GM12878 (cell line): Measurements from ENCODE around the gene SP110. TPM values are rescaled to one million over a fixed set of nuclear protein-coding genes. Genes with fewer than 3 reads are reported as not detected.

Experiments
- ATAC-seq: fragments of 200-7000 bp; cut with Tn5 transposase; 3 replicates; pipeline ENCODE4 v1.9.1; 2020; ENCODE audit warnings: mild to moderate bottlenecking, moderate library complexity
- BruUV-seq: library from RNA; stranded (reverse); fragments of 400-500 nt; replicated peaks from 2 replicates; lab custom pipeline; 2021; lab: Mats Ljungman, UMichigan
- CTCF ChIA-PET: fragments of 300-600 bp; sonication (Branson Sonifier 250); formaldehyde crosslinking; extraction: SDS; loops from one replicate; lab custom pipeline; 2021; ENCODE audit warnings: inconsistent platforms; lab: Yijun Ruan, JAX
- POLR2A ChIA-PET: fragments of 350-600 bp; formaldehyde crosslinking; extraction: SDS; loops from one replicate; lab custom pipeline; 2021; ENCODE audit warnings: inconsistent platforms; lab: Charles Lee
- RAD21 ChIA-PET: fragments of 300-600 bp; sonication (Branson Sonifier 250); formaldehyde crosslinking; loops from one replicate; lab custom pipeline; 2023; ENCODE audit warnings: antibody characterized with exemption; ENCODE audit not compliant: unreplicated experiment; lab: Charles Lee
- SMC1A ChIA-PET: fragments of 300-600 bp; sonication (Branson Sonifier 250); formaldehyde crosslinking; loops from one replicate; lab custom pipeline; 2023; ENCODE audit not compliant: unreplicated experiment, uncharacterized antibody; lab: Charles Lee
- DNase-seq: peaks from one replicate; pipeline ENCODE4 v3.0.0-alpha.2; 2011; ENCODE audit warnings: low read depth, low spot score
- FAIRE-seq: peaks from 3 replicates; lab custom pipeline; 2011; peaks lifted over from hg19 to GRCh38; lab: Jason Lieb, UNC
- H2AFZ ChIP-seq: 2 replicates; pipeline ENCODE4 v1.6.0; 2011; ENCODE audit warnings: low read depth, low read length, control low read depth; ENCODE audit not compliant: control insufficient read depth
- H3K27ac ChIP-seq: 2 replicates; pipeline ENCODE4 v1.5.1; 2011; ENCODE audit warnings: control low read depth; ENCODE audit not compliant: control insufficient read depth, insufficient read depth
- H3K27me3 ChIP-seq, 2 experiments: replicated peaks in 1 of 2; 2 replicates each; pipeline versions ENCODE4 v1.6.0 to v1.6.1; 2011; ENCODE audit warnings: low read length in 1 of 2; ENCODE audit not compliant: control insufficient read depth in 2 of 2, insufficient read depth in 2 of 2
- H3K36me3 ChIP-seq, 2 experiments: 2 replicates each; pipeline ENCODE4 v1.5.1; 2011; ENCODE audit warnings: low read length in 1 of 2; ENCODE audit not compliant: control insufficient read depth in 2 of 2, insufficient read depth in 2 of 2
- H3K4me1 ChIP-seq: 2 replicates; pipeline ENCODE4 v1.6.1; 2011; ENCODE audit warnings: mild to moderate bottlenecking, low read length, moderate library complexity, mixed read lengths; ENCODE audit not compliant: control insufficient read depth, insufficient read depth
- H3K4me2 ChIP-seq: 2 replicates; pipeline ENCODE4 v1.6.0; 2011; ENCODE audit warnings: control low read depth; ENCODE audit not compliant: control insufficient read depth, insufficient read depth
- H3K4me3 ChIP-seq: fragments of 200-600 bp; sonication (generic); 2 replicates; pipeline ENCODE4 v1.5.1; 2016
- H3K79me2 ChIP-seq: 2 replicates; pipeline ENCODE4 v1.6.0; 2011; ENCODE audit warnings: low read length; ENCODE audit not compliant: control insufficient read depth, insufficient read depth
- H3K9ac ChIP-seq: 2 replicates; pipeline ENCODE4 v1.8.0; 2011; ENCODE audit warnings: low read length, control low read depth, mixed read lengths; ENCODE audit not compliant: control insufficient read depth, insufficient read depth
- H3K9me3 ChIP-seq: replicated peaks from 3 replicates; pipeline ENCODE4 v1.5.1; 2011; ENCODE audit warnings: mild to moderate bottlenecking, low read length; ENCODE audit not compliant: control insufficient read depth, insufficient read depth
- H4K20me1 ChIP-seq: 2 replicates; pipeline ENCODE4 v1.6.0; 2011; ENCODE audit not compliant: control insufficient read depth, insufficient read depth
- BCL3 ChIP-seq: IDR thresholded peaks from 2 replicates; pipeline ENCODE4 v1.6.1; 2011; ENCODE audit warnings: borderline replicate concordance, low read depth, mild to moderate bottlenecking, moderate library complexity, low read length; ENCODE audit not compliant: insufficient read depth, poor library complexity, severe bottlenecking
- CBX5 ChIP-seq: sonication (generic); IDR thresholded peaks from 2 replicates; pipeline ENCODE4 v1.6.1; 2016; ENCODE audit warnings: low read depth, moderate library complexity, mild to moderate bottlenecking, inconsistent platforms
- EP300 ChIP-seq, 2 experiments: fragments of 150-350 bp in 1 of 2; IDR thresholded peaks; 2 replicates each; pipeline ENCODE4 v1.6.1; 2011 to 2012; ENCODE audit warnings: low read depth in 2 of 2, low read length in 2 of 2, borderline replicate concordance in 1 of 2, improper control_type of control experiment in 1 of 2, inconsistent platforms in 1 of 2; ENCODE audit not compliant: control insufficient read depth in 1 of 2
- ETV6 ChIP-seq, 2 experiments: fragments of 450-650 bp in 1 of 2; IDR thresholded peaks in 1 of 2; conservative IDR thresholded peaks in 1 of 2; 2 replicates each; pipeline ENCODE4 v1.6.1; 2014; ENCODE audit warnings: antibody characterized with exemption in 1 of 2, borderline replicate concordance in 1 of 2, low read depth in 1 of 2, mild to moderate bottlenecking in 1 of 2, moderate library complexity in 1 of 2
- EZH2 ChIP-seq: IDR thresholded peaks from 2 replicates; pipeline ENCODE4 v1.6.1; 2012; ENCODE audit warnings: low read depth, mild to moderate bottlenecking, control low read depth, inconsistent platforms, low read length, borderline replicate concordance; ENCODE audit not compliant: control insufficient read depth
- FOXM1 ChIP-seq: IDR thresholded peaks from 2 replicates; pipeline ENCODE4 v1.6.1; 2012; ENCODE audit warnings: low read depth, mild to moderate bottlenecking, inconsistent platforms, low read length, moderate library complexity
- HSF1 ChIP-seq: fragments of 150-350 bp; IDR thresholded peaks from 2 replicates; pipeline ENCODE4 v1.6.1; 2014; ENCODE audit warnings: mild to moderate bottlenecking, low read depth, low read length
- IKZF2 ChIP-seq, 2 experiments: fragments of 450-650 bp; IDR thresholded peaks; 2 replicates each; pipeline ENCODE4 v1.6.1; 2017; ENCODE audit warnings: mild to moderate bottlenecking in 2 of 2, moderate library complexity in 2 of 2
- JUND ChIP-seq: IDR thresholded peaks from 2 replicates; pipeline ENCODE4 v1.6.1; 2012; ENCODE audit warnings: low read depth, mild to moderate bottlenecking, low read length, improper control_type of control experiment, moderate library complexity
- MAX ChIP-seq: IDR thresholded peaks from 2 replicates; pipeline ENCODE4 v1.6.1; 2012; ENCODE audit warnings: low read depth, low read length, improper control_type of control experiment
- MXI1 ChIP-seq: fragments of 150-350 bp; IDR thresholded peaks from 2 replicates; pipeline ENCODE4 v1.6.1; 2011; ENCODE audit warnings: low read depth, mild to moderate bottlenecking, inconsistent platforms, low read length, improper control_type of control experiment
- NFXL1 ChIP-seq: fragments of 450-650 bp; IDR thresholded peaks from 2 replicates; pipeline ENCODE4 v1.6.1; 2017; ENCODE audit warnings: antibody characterized with exemption, mild to moderate bottlenecking, borderline replicate concordance
- NFYB ChIP-seq: IDR thresholded peaks from 2 replicates; pipeline ENCODE4 v1.6.1; 2011; ENCODE audit warnings: low read depth, mild to moderate bottlenecking, low read length, improper control_type of control experiment, moderate library complexity; ENCODE audit not compliant: insufficient read depth
- PKNOX1 ChIP-seq: fragments of 450-650 bp; IDR thresholded peaks from 2 replicates; pipeline ENCODE4 v1.6.1; 2016; ENCODE audit warnings: mild to moderate bottlenecking
- RELA ChIP-seq: fragments of 450-650 bp; IDR thresholded peaks from 2 replicates; pipeline ENCODE4 v1.8.0; 2014; ENCODE audit warnings: borderline replicate concordance; ENCODE audit not compliant: partially characterized antibody
- SMAD1 ChIP-seq: fragments of 450-650 bp; IDR thresholded peaks from 2 replicates; pipeline ENCODE4 v1.6.1; 2018; ENCODE audit warnings: mild to moderate bottlenecking, low read depth; ENCODE audit not compliant: partially characterized antibody
- SMAD5 ChIP-seq: IDR thresholded peaks from 2 replicates; pipeline ENCODE4 v1.6.1; 2016; ENCODE audit warnings: antibody characterized with exemption, low read depth
- ZBED1 ChIP-seq: IDR thresholded peaks from 2 replicates; pipeline ENCODE4 v1.6.1; 2016; ENCODE audit warnings: borderline replicate concordance
- ZNF24 ChIP-seq: fragments of 450-650 bp; IDR thresholded peaks from 2 replicates; pipeline ENCODE4 v1.6.1; 2017; ENCODE audit warnings: antibody characterized with exemption, mild to moderate bottlenecking
- WGBS: methylation state at CpG from one replicate; pipeline ENCODE4 v1.1.6; 2016; ENCODE audit warnings: low lambda C conversion rate; ENCODE audit not compliant: insufficient replicate concordance, insufficient coverage; ENCODE audit errors: missing lambda C conversion rate; 5-methylcytosine and 5-hydroxymethylcytosine counted together
- in situ Hi-C: fragments of 300-500 bp; cut with MboI; formaldehyde crosslinking; loops from 9 replicates; pipeline ENCODE4 v1.14.3; 2018; ENCODE audit warnings: mixed read lengths
- intact Hi-C: fragments of 100-400 bp; cut with micrococcal nuclease; formaldehyde crosslinking; loops from one replicate; pipeline ENCODE4 v1.14.2; 2022; ENCODE audit not compliant: unreplicated experiment
- polyA plus RNA-seq, 11 experiments: library from polyadenylated mRNA; depleted of rRNA in 4 of 11; unstranded in 6 of 11; stranded (reverse) in 5 of 11; fragments of >200 nt; fragmentation: Nextera tagmentation in 4 of 11; fragmentation: Illumina TruSeq in 1 of 11; extraction: Ambion mirVana in 4 of 11; extraction: Trizol in 1 of 11; gene quantifications; 1 replicate in 1 of 11; 2 replicates in 10 of 11; pipeline versions ENCODE4 v1.2.1 to v1.2.3, GENCODE V29; 2011 to 2016; ENCODE audit warnings: inconsistent platforms in 2 of 11, missing spikeins in 2 of 11, low read depth in 1 of 11
- total RNA-seq, 4 experiments: library from RNA; depleted of rRNA in 3 of 4; stranded (reverse); fragments of >200 nt in 3 of 4; fragmentation: Illumina TruSeq in 1 of 4; extraction: Trizol in 1 of 4; gene quantifications; 2 replicates each; pipeline versions ENCODE4 v1.2.1 to v1.2.3, GENCODE V29; 2013 to 2021

Gene SP110
- total and polyA plus RNA-seq, 10 of the 15 experiments (the other 5 are each of a cell fraction or from before 2014, with no cell fraction given), result 81.2 to 149 (median 100) TPM

GRCh38 chr2:230216489-230216888, 3.3 kb downstream of the SP110 start:
- in situ Hi-C loops, result no loop called here
- H2AFZ ChIP-seq, result no peak overlapping the region
- peaks cover 9 to 42% of the 10 kb centered on the region in 2 experiments for H3K36me3 ChIP-seq
- FAIRE-seq (no peak), DNase-seq (no peak), ATAC-seq (peak; percentile 7)
- no TSS peak for BruUV-seq
- peak overlapping the region; percentile 64 for H3K4me2 ChIP-seq
- peak overlapping the region; percentile 19; the same call in 1 of the 2 replicates for H3K4me3 ChIP-seq
- H3K79me2 ChIP-seq, result peaks cover 39% of the 10 kb centered on the region
- no peaks in the 10 kb centered on the region for H3K9me3 ChIP-seq
- ChIA-PET SMC1A (interaction anchor here (1.0 to 8.5 kb wide), 4 partner anchors 10 to 57 kb away, joined by 3 to 121 read pairs (median 5); partner anchors contain the start of gene SP140), RAD21 (interaction anchor here (0.6 to 4.2 kb wide), 4 partner anchors 9 to 400 kb away, joined by 3 to 30 read pairs (median 4); no protein-coding TSS in a partner anchor), POLR2A (interaction anchor here (0.7 to 1.4 kb wide), 4 partner anchors 9 to 112 kb away, joined by 3 to 7 read pairs (median 6); partner anchors contain the start of gene SP140), CTCF (interaction anchor here (1.4 to 4.3 kb wide), 3 partner anchors 9 to 14 kb away, joined by 5 to 36 read pairs (median 6); no protein-coding TSS in a partner anchor)
- no peak overlapping the region for H3K27ac ChIP-seq
- H3K4me1 ChIP-seq, result peaks cover 11% of the 10 kb centered on the region
- WGBS, result 52% methylated on average over 1 of the region's 1 CpG
- H4K20me1 ChIP-seq, result 0 out of 2 replicates have a peak, but pooled peaks cover 2% of the 10 kb centered on the region
- intact Hi-C loops, result loop anchor here (2.0 kb wide), 2 partner anchors 14 to 28 kb away; no protein-coding TSS in a partner anchor
- H3K27me3 ChIP-seq, result no peaks in the 10 kb centered on the region
- H3K9ac ChIP-seq, result no peak overlapping the region
- TF ChIP-seq NFYB (no peak), MXI1 (no peak), ZBED1 (no peak), PKNOX1 (no peak), HSF1 (no peak), JUND (no peak), ETV6 (conservative IDR thresholded peaks at IDR 0.05 in 1 of 2, IDR thresholded peaks at IDR 0.05 in 1 of 2; ENCODE audit: borderline replicate concordance in 1 of 2, low read depth in 1 of 2) (peak in 1 of 2 experiments; percentile 12; a peak in 1 of 4 replicates), EZH2 (no peak), EP300 (IDR thresholded peaks at IDR 0.05; ENCODE audit: borderline replicate concordance in 1 of 2, control insufficient read depth in 1 of 2, low read depth in 2 of 2, low read length in 2 of 2) (no peak), IKZF2 (IDR thresholded peaks at IDR 0.05) (peak in 1 of 2 experiments; percentile 25; a peak in 1 of 4 replicates), MAX (no peak), ZNF24 (no peak), NFXL1 (no peak), RELA (no peak), SMAD5 (no peak), BCL3 (no peak), FOXM1 (peak; percentile 31; the same call in 1 of the 2 replicates), SMAD1 (no peak), CBX5 (no peak)
